Stimulated activated CD4-positive, alpha-beta T cell treated with anti-CD3 and anti-CD28 coated beads, TNF-alpha, amount 100 ng/mL, for 1 hour (primary cell): ENCODE measurements around the gene MED8.
"Not testable (repeated sequence)": the region's sequence is repeated elsewhere in the genome, so short reads cannot be mapped to it uniquely, and the experiment has no call there.

Source experiments
- DNase-seq, 3 donors: peaks; one replicate each; pipeline ENCODE4 v3.0.0-alpha.2; 2020; ENCODE audit warnings: low read depth in 3 of 3, low spot score in 1 of 3

Gene MED8

DNA sequence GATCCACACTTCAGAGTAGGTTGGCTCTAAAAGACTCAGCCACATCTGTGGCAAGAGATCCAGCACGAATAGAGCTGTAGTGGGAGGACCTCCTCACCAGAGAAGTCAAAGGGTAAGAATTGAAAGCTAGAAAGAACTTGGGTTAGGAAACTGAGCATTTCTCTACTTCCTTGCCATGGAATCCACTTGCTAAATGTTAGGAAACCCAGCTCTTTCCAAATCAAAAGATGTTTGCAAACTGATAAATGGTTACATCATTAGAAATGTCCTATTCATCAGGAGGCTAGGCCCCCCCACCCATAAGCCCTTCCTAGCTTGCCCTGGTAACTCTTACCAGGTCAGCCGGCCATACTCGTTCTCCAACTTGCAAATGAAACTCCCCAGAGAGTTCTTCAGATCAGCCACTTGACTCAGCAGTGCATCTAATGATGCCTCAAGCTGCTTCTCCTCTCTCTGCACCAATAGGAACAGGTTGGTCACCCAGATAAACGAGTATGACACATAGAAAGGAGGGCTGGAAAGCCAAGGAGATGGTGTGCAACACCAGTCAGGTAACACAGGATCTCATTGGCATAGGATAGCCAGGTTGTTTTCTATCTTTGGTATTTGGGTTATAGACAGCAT, 1.5 kb downstream of the MED8 start:
- no peak for DNase-seq

DNA sequence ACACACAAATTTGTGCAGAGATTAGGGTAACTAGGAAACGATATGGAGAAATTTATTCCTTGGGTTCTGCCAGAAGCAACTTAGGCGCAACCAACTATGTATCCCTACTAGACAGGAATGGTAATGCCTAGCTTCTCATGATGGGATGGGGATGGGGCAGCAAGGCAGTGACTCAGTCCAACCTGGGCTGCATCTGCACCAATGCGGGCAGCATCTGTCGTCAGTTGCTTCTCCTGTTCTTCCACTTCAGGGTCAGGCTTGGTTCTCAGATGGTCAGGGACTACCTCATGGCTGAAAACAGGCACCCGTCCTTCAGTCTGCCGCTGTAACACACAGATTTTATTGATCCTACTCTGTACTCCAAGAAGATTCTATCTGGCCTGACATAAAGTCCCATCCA, 2.9 kb downstream of the MED8 start:
- DNase-seq: no peak

DNA sequence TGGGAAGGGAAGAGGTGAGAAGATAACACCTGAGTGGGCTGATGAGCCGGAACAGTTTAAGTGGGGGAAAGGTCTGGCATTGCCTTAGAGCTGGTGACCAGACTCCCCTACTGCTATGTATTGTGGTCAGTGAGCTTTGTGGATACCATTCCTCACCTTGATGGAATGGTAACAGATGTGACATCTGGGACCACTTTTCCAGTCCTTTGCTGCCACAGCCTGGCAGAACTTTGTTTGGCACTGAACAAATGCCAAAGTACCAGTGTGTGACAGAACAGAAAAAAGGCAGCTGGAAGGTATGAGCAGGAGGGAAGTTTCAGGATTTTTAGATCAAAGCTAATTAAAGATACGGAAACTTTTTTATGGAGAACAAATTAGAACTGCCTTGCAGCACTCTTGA, 6.2 kb downstream of the MED8 start:
- no peak for DNase-seq

DNA sequence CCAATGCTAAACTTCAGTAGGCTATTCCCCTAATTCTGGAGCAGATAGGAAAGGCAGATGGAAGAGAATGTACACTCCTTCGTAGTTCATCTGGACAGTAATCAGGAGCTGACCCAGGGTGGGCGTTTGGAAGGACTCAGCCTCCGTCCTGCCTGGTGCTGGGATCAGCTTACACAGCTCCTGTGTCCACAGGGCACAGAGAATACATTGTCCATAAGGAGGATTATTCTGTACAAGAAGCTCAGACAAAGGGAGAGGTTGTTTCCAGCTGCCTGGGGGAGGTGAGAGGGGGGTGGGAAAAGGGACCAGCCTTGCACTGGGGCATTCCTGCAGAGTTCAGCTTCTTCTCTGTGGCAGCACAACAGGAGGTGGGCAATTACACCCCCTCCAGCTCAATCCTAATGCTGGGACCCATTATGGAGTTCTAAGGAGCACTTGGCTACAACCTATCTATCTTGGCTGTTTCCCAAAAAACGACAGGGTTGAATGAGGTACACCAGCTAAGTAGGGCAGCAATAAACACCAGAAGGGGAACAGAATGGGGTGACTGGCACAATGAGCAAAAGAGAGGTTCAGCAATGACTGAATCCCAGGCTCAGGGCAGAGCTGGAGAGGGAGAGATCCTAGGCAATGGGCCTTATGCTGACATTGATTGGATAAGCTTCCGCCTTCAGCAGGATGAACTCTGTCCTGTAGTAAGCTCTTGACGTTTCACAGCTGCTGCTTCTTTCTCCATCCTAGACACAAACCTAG, 7.4 kb downstream of the MED8 start:
- DNase-seq: no peak

DNA sequence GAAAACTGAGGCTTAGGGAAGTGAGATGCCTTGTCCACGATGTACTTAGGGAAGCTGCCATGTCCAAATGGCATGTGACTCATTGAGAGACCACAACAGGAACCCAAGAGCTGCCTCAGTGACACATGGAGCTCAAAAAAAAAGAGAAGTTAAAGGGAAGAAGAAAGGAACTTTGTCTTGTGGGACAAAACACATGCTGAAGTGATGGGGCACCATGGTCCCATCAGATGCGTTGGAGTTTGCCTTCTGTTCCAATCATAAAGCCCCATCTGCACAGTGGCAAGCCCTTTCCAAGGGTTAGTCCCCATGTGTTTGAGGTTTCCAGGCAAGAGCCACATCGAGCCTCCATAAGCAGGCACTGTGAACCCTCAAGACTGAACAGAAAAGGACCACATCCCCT, 8.0 kb downstream of the MED8 start:
- DNase-seq: no peak

DNA sequence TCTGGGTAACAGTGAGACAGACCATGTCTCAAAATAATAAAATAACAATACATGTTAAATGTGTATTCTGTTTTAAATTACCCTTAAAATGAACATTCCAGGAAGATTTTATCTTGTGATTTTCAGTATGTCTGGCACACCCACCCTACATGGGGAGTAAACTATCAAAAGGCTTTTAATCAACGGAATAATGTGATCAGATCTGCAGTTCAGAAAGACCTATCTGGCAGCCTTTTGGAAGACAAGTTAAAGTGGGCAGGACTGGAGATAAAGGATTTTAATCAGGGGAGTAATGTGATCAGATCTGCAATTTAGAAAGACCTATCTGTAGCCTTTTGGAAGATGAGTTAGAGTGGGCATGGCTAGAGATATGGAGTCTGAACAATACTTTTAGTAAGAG, 10.1 kb downstream of the MED8 start:
- DNase-seq: no peak

DNA sequence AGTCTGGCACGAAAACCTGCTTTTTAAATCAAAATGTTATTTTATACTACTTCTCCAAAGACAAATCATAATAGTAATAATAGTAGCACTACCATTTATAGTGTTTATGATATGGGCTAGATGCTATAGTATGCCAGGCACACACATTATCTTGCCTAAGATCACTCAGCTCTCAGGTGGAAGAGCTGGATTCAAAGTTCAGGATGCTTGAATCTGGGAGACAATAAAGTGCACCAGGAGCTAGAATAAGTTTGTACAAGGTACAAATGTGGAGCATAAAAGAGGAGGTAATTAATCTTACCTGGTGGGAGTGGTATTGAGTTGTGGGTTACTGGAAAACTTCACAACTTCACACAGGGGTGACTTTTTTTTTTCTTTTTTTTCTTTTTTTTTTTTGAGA, 11.8 kb downstream of the MED8 start:
- no peak for DNase-seq

DNA sequence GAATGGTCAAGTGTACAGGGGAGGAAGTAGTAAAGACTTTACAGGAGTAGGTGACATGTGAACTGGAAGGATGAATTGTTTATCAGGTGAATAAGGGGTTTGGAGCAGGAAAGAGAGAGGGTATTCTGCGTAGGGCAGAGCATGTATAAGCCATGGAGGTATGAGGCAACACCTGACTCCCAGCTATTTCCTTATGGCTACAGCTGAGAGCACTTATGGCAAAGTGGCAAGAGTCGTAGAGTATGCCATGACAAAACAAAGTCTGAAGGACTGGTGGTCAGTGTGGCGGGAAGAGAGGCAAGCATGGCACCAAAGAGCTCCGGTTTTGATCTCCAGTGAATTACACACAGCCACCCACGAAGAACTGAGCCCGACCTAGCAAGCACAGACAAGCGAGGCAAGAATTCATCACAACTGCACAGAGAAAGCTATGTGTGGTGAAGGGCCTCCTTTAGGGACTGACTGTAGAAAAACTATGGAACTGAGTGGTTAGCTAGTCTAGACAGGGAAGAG, 12.8 kb downstream of the MED8 start:
- DNase-seq: no peak

DNA sequence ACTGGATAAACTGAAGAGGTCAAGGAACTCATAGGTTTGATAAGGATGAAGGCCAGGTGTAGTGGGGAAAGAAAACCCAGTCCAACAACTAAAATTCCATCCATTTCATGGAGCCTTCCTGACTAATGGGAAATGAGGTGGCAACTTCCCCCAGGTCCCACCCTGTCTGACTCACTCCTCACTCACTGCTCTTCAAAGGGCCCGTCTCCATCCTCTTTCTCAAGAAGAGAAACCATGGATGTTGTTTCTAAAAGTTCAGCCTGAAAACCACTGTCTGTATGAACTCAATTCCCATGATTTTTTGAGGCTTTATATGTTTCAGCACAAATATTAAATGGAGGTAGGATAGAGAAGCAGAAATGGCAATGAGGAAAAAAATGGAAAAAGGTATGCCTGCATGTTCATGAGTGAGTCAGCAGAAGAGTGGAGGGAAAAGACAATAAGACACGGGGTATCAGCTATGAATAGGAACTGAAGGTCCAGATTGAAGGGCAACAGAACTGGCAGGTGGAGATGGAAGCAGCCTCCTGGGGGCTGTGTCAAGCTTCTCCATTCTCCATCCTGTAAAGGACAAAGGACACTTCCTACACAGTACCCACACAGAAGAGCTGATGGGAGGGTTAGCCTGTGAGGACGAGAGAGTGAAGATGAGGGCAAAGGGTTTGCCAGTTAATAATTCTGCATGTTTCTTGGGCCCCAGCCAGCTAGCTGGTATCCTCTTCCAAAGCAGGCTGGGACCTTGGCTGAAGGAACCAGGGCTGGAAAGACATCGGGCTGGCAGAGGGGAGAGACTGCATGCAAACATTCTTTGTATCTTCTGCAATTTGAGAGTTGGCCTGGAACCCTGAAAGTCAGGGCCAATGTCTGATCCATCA, 16.3 kb downstream of the MED8 start:
- DNase-seq: no peak

DNA sequence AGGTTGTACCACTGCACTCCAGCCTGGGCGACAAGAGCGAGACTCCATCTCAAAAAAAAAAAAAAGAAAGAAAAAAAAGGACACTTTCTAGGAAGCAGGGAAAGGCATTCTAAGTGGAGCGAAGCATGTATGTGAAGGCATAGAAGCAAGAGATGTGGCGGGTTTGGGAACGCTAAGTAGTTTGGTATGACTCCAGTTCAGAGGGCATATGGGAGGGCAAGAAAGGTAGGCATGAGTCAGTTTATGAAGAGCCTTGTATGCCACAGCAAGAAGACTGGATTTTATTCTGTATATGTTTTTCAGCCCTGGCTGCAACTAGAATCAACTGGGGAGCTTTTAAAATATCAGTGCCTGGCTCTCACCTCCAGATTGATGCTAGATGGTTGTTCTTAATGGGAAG, 17.4 kb downstream of the MED8 start:
- no peak for DNase-seq

DNA sequence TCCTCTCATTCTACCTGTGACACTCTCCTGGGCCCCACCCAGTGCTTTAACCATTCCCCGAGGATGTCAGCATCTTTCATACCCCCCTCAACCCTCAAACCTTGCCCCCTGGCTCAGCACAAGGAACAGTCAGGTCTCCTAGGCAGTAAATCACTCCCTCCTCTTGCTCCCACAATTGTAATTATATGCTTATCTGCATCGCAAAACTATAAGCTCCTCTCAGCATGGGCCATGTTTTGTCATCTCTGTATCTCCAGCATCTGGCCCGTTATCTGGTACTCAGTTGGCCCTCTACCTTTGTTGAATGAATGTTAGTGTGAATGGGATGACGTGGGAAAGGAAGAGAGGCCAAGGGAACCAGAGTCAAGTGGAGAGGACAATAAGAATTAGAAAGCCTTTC, 19.0 kb downstream of the MED8 start:
- DNase-seq: no peak

DNA sequence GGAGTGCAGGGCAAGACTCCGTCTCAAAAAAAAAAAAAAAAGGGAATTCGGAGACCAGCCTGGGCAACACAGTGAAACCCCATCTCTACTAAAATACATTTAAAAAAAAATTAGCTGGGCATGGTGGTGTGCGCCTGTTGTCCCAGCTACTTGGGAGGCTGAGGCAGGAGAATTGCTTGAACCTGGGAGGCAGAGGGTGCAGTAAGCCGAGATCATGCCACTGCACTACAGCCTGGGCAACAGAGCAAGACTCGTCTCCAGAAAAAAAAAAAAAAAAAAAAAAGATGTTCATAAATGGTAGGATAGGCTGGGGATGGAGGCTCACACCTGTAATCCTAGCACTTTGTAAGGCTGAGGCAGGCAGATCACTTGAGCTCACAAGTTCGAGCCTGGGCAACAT, 19.8 kb downstream of the MED8 start:
- not testable (repeated sequence) for DNase-seq

DNA sequence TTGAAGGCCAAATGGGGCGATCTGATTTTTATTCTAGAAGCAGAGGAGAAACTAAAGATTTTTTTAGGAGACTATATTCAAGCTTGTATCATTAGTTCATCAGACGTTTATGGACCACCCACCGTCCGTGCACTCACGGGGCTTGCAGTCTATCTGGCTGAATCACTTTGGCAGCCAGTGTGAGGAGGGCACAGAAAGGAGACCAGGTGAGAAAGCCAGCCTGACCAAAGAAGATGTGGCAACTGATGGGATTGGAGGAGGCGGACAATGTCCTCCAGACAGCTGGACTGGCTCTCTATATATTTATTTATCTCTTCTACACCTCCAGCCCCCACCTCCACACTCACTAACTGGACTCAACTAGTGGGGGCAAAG, 21.0 kb downstream of the MED8 start:
- no peak for DNase-seq

DNA sequence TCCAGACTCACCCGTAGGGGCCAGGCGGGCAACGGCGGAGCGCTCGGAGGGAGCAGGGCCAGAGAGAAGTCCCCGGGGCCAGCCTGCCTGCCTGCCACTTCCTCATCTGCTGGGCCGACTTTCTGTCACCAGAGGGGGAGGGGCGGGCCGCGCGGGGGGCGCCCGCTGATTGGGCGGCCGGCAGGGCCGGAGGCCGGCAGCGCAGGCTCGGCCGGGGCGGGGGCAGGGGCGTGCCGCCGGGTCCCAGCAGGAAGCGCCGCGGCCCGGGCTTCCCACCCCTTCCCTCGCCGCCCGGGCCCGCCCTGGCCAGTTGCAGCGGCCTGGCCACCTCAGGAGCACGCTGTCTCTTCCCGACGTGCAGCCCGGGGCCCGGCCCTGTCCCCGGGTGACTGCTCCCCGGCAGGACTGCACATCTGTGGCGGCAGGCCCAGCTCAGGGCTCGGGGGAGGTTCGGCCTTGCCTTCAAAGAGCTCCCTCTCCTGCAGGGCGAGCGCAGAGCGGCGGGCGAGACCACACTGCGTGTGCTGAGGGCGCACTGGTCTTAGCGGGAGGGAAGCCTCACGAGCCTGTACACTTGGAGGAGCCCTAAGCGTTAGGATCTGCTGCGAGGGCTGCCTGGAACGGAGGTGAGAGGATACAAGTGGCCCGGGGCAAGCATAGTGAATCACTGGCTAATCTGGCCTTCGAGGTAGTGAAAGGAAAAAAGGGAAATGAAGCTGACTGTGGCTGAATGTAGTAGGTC, 21.5 kb downstream of the MED8 start, which contains the start of gene ELOVL1:
Gene ELOVL1, minus strand, starts transcription at position 108 of the 742 bp plus-strand sequence. CDS start 2,402 bp downstream, outside the sequence.
- peak; percentile 57 to 83 (median 64) for DNase-seq

DNA sequence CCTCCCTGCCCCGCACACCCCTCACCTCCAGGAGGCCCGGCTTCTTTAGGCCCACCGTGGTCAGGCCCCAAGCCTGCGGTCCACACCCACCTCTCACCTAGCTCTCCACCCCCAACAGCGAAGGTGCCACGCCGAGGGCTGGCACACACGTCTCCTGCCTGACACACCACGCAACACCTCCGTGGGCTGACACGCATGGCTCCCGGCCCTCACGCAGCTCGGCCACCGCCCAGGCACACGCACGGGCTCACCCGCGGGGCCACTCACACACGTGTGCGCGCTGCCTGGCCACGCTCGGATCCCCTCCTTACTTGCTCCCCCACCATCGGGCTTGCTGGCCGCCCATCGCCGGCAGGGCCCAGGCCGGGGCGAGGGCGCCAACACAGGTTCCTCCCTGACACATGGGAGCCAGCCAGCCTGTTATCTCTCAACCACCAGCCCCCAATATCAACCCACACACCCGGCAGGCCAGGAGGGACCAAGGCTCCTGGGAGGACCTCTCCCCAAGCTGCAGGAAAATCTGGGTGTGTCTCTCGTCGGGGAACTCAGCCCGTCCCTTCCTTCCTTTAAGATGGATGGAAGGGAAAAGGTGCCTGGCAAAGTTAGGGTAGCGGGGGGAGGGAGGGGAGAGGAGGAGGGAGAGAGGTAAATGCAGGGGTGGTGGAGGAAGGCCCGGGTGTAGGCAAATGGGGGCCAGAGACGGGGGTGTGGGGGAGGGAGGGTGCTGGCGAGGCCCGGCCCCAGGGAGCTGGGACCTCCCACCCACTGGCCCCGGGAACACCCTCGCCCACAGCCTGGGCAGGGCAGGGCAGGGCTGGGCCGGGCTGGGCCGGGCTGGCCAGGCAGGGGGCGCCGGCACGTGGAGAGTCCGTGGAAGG, 22.3 kb downstream of the MED8 start:
- no peak for DNase-seq

DNA sequence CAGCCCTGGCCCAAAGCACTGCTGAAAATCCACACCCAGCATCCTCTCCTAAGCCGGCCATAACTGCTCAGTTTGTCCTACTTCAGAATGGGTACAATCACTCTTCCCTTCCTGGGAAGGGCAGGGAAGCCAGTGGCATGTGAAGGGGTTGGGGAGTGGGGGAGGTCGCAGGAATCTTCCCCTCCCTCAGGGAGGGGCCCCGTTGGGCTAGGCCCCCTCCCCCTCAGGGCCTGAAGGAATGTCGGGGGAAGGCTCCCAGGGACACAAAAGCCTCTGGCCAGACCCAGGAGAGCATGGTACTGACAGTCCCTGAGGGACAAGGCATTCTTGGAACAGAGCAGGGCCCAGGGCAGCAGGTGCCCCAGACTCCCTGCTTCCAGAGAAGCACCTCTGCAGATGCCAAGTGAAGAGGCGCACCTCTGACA, 23.0 kb downstream of the MED8 start:
- DNase-seq: no peak

DNA sequence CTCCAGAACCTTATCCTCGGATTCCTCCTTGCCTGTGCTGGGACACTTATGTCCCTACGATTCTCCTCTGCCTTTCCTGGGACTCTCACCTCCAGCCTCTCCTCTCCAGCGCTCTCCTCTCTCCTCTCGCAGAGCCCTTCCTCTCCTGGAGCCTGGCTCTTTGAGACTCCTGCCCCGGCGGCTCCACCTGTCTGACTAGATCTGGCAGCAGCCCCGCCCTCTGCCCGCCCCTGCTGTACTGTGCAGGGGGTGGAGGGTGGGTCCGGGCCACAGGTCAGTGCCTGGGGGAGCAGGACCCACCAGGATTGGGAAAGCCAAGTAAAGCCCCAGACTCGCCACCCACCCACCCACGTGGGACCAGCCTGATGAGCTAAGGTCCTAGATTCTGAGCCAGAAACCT, 23.4 kb downstream of the MED8 start:
- no peak for DNase-seq

DNA sequence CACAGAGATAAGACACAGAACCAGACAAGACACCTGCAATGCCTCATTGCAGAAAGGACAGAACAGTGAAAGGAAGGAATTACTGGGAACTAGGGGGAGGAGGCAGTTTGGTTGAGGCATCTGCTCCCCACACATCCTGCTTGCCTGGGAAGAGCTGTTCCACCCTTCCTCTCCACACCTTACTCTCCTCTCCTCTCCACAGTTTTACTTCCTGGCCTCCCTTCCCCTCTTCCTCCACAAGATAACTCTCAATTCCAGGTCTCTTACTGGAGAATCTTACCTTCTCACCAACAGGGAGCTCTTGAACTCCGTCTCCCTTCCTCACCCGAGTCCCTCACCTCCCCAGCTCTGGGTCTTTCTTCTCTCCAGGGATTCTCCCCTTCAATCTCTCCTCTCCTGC, 23.9 kb downstream of the MED8 start:
- no peak for DNase-seq

DNA sequence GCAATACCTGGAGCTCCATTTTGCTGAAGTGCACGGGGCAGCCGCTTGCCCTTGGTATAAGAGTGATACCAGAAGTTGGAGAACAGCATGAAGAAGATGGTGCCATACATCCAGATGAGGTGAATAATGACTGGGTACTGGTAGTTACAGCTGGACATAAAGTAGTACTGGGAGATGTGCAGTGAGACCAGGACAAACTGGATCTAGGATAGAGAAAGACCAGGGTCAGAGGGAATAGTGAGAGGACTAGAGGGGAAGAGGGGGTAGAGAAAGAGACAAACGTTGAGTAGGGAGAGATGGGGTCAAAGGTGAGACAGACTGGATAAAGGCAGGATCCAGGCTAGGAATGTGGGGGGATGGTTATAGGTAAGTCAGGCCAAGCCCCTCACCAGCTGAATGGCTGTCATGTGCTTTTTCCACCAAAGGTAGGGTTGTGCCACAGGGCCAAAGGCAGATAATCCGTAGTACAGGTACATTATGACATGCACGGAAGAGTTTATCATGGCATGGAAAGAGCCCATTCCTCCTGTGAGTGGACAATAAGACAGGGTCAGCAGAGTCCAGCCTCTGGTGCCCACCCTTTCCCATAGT, 25.6 kb downstream of the MED8 start:
- DNase-seq: no peak
